PC-9 (cell line): ENCODE data around the gene DGKD.

Source experiments
- CTCF ChIP-seq: fragments of 200-600 bp; sonication (generic); conservative IDR thresholded peaks from 2 replicates; pipeline ENCODE4 v1.6.1; 2017; ENCODE audit warnings: mixed run types, antibody characterized with exemption, mild to moderate bottlenecking, moderate library complexity
- EZH2 ChIP-seq: fragments of 200-600 bp; sonication (generic); IDR thresholded peaks from 2 replicates; pipeline ENCODE4 v1.8.0; 2017; ENCODE audit warnings: antibody characterized with exemption, low read depth

- TF ChIP-seq CTCF (no peak), EZH2 (no peak)
These were observed 36.9 kb upstream of the DGKD start for GRCh38 chr2:233317196-233317943.
